GM12801 (cell line): ENCODE measurements around the gene SCGN.

Source experiments
- TF ChIP-seq, protein P1 (sequence below): IDR thresholded peaks from one replicate; pipeline ENCODE4 v1.5.1; 2011; ENCODE audit warnings: control low read depth; ENCODE audit not compliant: insufficient read length; ENCODE audit errors: extremely low read depth

SCGN gene

DNA sequence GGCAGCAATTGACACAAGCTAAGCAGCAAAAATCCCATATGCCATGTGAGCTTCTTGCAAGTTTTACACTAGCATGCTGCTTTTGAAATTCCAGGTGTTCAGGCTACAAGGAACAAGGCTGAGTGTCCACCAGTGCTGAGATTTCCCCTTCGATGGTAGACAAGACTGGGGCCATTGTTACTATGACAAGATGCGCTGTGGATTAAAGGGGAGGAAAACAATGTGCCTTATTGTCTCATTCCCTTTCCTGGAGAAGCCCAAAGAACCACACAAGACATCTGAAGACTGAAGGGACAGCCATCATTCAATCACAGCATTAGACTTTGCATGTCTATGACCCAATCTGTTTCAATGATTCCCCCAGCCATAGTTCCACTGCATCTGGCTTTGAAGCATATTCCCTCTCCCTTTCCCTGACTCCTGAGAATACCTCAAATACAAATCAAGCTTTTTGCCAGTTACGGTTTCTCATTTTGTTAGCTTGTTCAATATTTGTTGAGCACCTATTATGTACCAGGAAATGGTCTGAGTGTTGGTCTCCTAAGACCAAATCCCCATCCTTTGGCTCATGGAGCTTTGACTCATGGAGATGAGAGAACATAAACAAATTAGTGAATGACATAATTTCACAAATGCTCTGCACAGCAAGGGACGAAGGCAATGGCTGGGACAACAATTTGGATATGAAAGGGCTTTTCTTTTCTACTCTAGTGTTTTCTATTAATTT lies 23.4 kb upstream of the SCGN start:
- TF ChIP-seq, protein P1, sequence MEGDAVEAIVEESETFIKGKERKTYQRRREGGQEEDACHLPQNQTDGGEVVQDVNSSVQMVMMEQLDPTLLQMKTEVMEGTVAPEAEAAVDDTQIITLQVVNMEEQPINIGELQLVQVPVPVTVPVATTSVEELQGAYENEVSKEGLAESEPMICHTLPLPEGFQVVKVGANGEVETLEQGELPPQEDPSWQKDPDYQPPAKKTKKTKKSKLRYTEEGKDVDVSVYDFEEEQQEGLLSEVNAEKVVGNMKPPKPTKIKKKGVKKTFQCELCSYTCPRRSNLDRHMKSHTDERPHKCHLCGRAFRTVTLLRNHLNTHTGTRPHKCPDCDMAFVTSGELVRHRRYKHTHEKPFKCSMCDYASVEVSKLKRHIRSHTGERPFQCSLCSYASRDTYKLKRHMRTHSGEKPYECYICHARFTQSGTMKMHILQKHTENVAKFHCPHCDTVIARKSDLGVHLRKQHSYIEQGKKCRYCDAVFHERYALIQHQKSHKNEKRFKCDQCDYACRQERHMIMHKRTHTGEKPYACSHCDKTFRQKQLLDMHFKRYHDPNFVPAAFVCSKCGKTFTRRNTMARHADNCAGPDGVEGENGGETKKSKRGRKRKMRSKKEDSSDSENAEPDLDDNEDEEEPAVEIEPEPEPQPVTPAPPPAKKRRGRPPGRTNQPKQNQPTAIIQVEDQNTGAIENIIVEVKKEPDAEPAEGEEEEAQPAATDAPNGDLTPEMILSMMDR, result no peak

DNA sequence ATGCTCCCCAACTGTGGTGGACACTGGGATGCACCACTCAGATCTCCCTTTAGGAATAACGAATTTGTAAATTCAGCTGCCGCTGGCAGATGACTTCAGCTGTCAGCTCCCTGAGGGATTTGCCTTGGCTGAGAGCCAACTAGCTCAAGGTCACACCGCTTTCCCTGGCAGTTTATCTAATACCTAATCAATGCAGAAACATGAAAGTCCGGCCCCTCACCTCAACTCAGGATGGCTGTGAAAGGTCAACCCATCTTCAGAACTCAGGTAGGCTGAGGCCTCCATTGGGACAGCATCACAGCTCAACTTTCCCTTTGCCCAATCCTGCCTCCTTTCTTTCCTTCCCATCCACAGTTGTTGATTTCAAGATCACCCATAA lies 22.8 kb upstream of the SCGN start:
- TF ChIP-seq, protein P1, result no peak

DNA sequence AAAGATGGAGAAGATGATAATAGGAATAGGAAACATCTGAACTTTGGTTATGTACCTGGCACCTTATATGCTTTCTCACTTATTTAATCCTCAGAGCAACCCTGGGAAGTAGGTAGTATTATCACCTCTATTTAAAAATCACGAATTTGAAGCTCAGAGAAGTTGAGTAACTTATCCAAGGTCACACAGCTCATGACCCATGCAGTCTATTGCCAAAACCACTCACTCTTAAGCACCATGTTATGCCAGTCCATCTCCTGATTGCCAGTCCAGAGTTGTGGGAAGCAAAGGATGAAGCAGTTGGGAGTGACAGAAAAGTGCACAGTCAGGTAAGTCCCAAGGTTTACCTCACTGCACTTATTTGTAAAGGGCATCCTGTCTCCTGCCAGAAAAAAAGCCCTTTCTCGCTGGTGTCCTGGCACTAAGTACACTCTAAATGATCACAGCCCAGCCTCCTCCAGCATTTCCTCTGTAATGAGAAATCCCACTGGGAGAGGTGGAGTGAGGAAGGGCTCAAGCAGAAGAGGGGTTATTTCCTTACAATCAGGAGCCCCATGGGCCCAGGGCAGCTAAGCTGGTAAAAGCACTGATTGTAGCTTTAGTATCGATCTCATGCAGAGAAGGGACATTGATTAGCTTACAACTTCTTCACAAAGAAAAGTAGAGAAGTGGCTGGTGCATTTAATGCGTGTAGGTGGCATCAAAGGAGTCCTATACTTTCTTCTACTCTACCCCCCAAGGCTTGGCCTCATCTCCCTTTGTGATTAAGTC lies 21.3 kb upstream of the SCGN start:
- TF ChIP-seq, protein P1, result no peak

DNA sequence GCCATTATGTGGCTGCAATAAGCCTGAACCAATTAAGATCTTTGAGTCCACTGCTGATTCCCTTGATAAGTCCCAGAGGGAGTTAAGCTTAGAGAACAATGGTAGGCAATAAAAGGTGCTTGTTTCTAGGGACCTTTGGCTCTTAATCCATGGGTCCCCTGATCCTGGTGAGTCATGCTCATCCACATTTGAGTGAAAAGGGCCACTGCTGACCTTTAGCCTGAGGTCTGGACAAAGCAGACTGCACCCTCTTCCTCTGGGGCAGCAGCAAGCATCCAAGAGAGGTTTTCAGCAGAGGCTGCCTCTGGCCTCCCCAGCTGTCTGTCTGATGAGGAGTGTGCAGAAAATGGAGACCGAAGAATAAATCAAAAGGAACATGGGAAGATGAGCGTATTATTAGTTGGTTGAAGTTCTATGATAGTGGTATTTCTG lies 16.1 kb upstream of the SCGN start:
- TF ChIP-seq, protein P1, result no peak

DNA sequence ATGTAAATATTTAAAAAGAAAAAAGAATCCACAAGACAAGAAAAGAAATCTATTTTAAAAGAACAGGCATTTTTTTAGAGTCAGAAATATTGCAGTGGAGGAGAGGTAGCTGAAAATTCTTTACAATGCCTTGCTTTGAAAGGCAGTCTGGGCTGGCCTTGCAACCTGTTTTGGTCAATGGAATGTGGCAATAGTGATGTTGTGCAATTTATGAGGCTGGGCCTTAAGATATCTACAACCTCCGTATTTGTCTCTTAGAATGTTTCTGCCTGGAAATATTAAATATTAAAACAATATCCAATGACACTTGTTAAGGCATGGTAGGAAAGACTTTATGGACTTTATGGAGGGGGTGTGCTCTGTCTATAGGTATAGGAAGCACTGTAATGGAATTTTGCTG lies 14.8 kb upstream of the SCGN start:
- TF ChIP-seq, protein P1, result no peak

DNA sequence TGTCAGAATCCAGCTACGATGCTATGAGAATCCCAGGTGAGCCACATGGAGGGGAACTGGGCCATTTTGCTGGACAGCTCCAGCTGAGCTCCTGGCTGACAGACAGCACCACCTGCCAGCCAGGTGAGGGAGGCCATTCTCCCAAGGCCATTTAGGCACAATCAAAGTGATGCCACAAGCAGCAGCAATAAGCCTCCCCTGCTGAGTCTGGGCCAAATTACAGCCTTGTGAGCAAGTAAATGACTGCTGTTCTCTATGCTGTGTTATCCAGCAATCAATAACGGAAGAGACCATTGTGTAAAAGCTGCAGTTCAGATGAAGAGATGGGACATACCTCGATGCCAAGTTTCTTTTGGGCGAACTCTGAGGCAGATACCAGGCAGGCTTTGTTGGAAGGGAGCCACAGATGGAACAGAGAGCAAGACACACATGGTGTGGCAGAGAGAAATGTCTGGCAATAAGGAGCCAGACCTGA lies 14.0 kb upstream of the SCGN start:
- TF ChIP-seq, protein P1, result no peak

DNA sequence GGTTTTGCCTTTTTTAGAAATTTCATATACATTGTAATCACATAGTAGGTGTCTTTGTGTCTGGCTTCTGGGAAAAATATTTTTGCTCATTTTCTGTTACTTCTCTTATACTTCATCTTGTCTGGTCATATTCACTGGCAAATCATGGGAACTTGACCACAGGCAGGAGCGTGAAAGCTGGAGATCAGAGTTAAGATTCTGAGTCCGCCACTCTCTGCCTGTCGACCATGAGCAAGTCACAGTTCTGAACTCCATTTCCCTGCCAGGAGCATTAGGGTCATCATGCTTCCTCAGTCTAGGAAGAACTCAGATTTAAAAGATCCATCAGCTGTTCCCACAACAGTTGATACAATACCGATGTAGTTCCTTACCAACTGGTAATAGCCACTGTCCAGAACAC lies 12.4 kb upstream of the SCGN start:
- TF ChIP-seq, protein P1, result no peak
